GM21526 (cell line): ENCODE measurements around the gene EEIG1.

Experiments
- ATAC-seq: cut with Tn5 transposase; IDR thresholded peaks from one replicate; pipeline ENCODE4 v1.9.1; 2021; ENCODE audit warnings: moderate library complexity; ENCODE audit not compliant: unreplicated experiment, low FRiP score

EEIG1 gene

GRCh38 chr9:127961155-127961490 is 19.7 kb downstream of the EEIG1 start:
- ATAC-seq, result no peak

GRCh38 chr9:127960410-127961154 is 20.2 kb downstream of the EEIG1 start:
- no peak for ATAC-seq

GRCh38 chr9:127959841-127960409 is 20.9 kb downstream of the EEIG1 start:
- no peak for ATAC-seq

- ATAC-seq, result no peak
Observed at GRCh38 chr9:127959398-127959797, 21.4 kb downstream of the EEIG1 start.

- ATAC-seq, result no peak
Observed at GRCh38 chr9:127958728-127959127, 22.1 kb downstream of the EEIG1 start.

GRCh38 chr9:127955294-127956015 is 25.3 kb downstream of the EEIG1 start:
- ATAC-seq, result no peak

GRCh38 chr9:127954831-127955293 is 25.9 kb downstream of the EEIG1 start:
- no peak for ATAC-seq

- ATAC-seq, result no peak
Observed at GRCh38 chr9:127953768-127954505, 26.9 kb downstream of the EEIG1 start.

GRCh38 chr9:127953154-127953553 is 27.6 kb downstream of the EEIG1 start:
- no peak for ATAC-seq

GRCh38 chr9:127950513-127951289 is 30.1 kb downstream of the EEIG1 start:
- ATAC-seq, result no peak

GRCh38 chr9:127949827-127950512 is 30.8 kb downstream of the EEIG1 start:
- ATAC-seq, result no peak

GRCh38 chr9:127947841-127948710 is 32.7 kb downstream of the EEIG1 start:
- ATAC-seq, result no peak

- no peak for ATAC-seq
Observed at GRCh38 chr9:127946728-127947127, 34.1 kb downstream of the EEIG1 start.

- ATAC-seq, result no peak
Observed at GRCh38 chr9:127945942-127946341, 34.8 kb downstream of the EEIG1 start.

- ATAC-seq, result no peak
Observed at GRCh38 chr9:127945338-127945737, 35.5 kb downstream of the EEIG1 start.

GRCh38 chr9:127944586-127945218 is 36.1 kb downstream of the EEIG1 start:
- ATAC-seq, result no peak

- no peak for ATAC-seq
Observed at GRCh38 chr9:127943731-127944144, 37.1 kb downstream of the EEIG1 start.

GRCh38 chr9:127943011-127943662 is 37.7 kb downstream of the EEIG1 start:
- ATAC-seq, result no peak
